ENCODE results near the gene GOLGA8S.
"Not testable (repeated sequence)": the region's sequence is repeated elsewhere in the genome, so short reads cannot be mapped to it uniquely, and the experiment has no call there.

The GOLGA8S gene, protein sequence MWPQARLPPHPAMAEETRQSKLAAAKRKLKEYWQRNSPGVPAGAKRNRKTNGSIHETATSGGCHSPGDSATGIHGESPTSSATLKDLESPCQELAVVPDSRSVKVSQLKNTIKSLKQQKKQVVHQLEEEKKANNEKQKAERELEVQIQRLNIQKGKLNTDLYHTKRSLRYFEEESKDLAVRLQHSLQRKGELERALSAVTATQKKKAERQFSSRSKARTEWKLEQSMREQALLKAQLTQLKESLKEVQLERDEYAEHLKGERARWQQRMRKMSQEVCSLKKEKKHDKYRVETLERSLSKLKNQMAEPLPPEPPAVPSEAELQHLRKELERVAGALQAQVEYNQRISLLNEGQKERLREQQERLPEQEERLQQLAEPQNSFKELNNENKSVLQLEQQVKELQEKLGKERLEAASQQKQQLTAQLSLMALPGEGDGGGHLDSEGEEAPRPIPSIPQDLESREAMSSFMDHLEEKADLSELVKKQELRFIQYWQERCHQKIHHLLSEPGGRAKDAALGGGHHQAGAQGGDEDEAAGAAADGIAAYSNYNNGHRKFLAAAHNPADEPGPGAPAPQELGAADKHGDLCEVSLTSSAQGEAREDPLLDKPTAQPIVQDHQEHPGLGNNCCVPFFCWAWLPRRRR

DNA sequence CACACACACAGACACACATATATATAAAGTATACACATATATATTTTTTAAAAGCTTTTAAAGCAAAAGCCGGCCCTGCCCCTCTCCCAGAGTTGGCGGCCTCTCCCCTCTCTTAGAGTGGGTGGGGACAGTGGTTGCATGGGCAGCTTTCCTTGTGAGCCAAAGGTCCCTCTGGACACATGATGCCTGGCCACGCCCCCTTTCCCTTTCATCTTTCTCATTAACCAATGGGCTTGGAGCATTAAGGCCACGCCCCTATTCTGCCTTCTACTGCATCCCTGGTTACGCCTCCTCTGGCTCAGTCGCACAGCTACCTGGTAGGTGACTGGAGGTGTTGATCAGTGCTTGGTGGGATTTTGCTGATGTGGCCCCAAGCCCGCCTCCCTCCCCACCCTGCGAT is at the start of gene GOLGA8S:
Gene GOLGA8S, plus strand, starts transcription at position 301 of the 400 bp plus-strand sequence. Its CDS starts 62 bp downstream, at position 363.
- DNase-seq; H3K27me3 ChIP-seq (replicated peaks); H3K4me3 ChIP-seq (ENCODE audit: low read depth, low read length); in situ Hi-C loops (cut with HindIII; ENCODE audit: low pct_ligation_motif_present, low sequenced_read_pairs); H3K36me3 ChIP-seq (replicated peaks); H3K27ac ChIP-seq: not testable (repeated sequence)

GRCh38 chr15:23304805-23305204 is 49.7 kb upstream of the GOLGA8S start:
- peak overlapping the region; percentile 3 for H3K4me3 ChIP-seq (ENCODE audit: low read depth, low read length)
- DNase-seq; H3K27ac ChIP-seq; in situ Hi-C loops (cut with HindIII; ENCODE audit: low pct_ligation_motif_present, low sequenced_read_pairs); H3K27me3 ChIP-seq (replicated peaks); H3K36me3 ChIP-seq (replicated peaks): not testable (repeated sequence)

GRCh38 chr15:23305921-23306320 is 48.6 kb upstream of the GOLGA8S start:
- H3K36me3 ChIP-seq (replicated peaks); H3K27me3 ChIP-seq (replicated peaks); H3K27ac ChIP-seq; H3K4me3 ChIP-seq (ENCODE audit: low read depth, low read length); DNase-seq; in situ Hi-C loops (cut with HindIII; ENCODE audit: low pct_ligation_motif_present, low sequenced_read_pairs): not testable (repeated sequence)

DNA sequence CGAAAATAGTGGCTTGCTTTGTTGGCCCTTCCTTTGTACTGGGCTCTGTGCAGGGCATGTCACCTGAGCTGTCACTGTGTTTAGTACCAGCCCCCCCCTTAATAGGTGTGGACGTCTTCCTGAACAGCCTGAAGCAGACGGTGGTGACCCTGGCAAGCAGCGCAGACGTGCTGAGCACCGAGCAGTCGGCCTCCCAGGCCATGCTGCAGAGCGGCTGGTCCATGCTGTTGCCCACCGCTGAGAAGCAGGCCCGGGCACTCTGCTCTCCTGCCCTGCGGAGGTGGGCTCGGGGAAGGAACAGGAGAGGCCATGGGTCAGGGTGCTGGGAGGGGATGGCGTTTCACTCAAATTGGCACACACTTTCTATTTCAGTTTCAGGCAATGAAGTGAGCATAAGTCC is 43.3 kb upstream of the GOLGA8S start:
- H3K27me3 ChIP-seq (replicated peaks); H3K27ac ChIP-seq; in situ Hi-C loops (cut with HindIII; ENCODE audit: low pct_ligation_motif_present, low sequenced_read_pairs); DNase-seq; H3K4me3 ChIP-seq (ENCODE audit: low read depth, low read length): not testable (repeated sequence)
- peaks cover 11% of the 10 kb centered on the region for H3K36me3 ChIP-seq (replicated peaks)

- H3K27me3 ChIP-seq (replicated peaks); in situ Hi-C loops (cut with HindIII; ENCODE audit: low pct_ligation_motif_present, low sequenced_read_pairs); H3K27ac ChIP-seq; H3K36me3 ChIP-seq (replicated peaks); H3K4me3 ChIP-seq (ENCODE audit: low read depth, low read length); DNase-seq: not testable (repeated sequence)
These were observed 20.5 kb upstream of the GOLGA8S start, which contains the start of gene GOLGA6L26 for GRCh38 chr15:23334096-23334495. GOLGA6L26 (minus strand) TSS chr15:23334196; CDS start chr15:23334135, 61 bp downstream.

- DNase-seq; H3K27me3 ChIP-seq (replicated peaks); H3K4me3 ChIP-seq (ENCODE audit: low read depth, low read length); H3K27ac ChIP-seq; H3K36me3 ChIP-seq (replicated peaks); in situ Hi-C loops (cut with HindIII; ENCODE audit: low pct_ligation_motif_present, low sequenced_read_pairs): not testable (repeated sequence)
These were observed 8.1 kb downstream of the GOLGA8S start for GRCh38 chr15:23362622-23363021.

- DNase-seq; H3K36me3 ChIP-seq (replicated peaks); H3K27ac ChIP-seq; H3K27me3 ChIP-seq (replicated peaks); H3K4me3 ChIP-seq (ENCODE audit: low read depth, low read length); in situ Hi-C loops (cut with HindIII; ENCODE audit: low pct_ligation_motif_present, low sequenced_read_pairs): not testable (repeated sequence)
These were observed 9.7 kb downstream of the GOLGA8S start for GRCh38 chr15:23364261-23364660.

DNA sequence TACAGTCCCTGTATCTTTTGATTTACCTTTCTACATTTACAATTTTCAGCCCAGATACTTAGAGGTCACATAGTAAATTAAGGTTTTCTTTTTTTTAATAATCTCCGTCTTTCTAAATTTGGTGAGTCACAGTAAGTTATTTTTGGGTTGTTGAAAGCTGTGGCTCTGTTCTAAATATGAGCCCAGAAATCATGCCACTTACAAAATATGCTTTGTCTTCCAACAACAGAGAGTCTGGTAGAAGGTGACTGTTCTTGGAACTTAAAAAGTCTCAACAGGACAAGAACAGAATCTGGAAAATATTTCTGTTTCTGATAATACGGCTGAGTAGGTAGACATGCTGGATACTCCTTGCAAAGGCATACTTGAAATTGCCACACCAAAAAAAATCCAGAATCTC is 16.0 kb downstream of the GOLGA8S start:
- Histone ChIP-seq H3K27me3 (replicated peaks) (no peaks in the 10 kb centered on the region), H3K27ac (no peak overlapping the region), H3K4me3 (ENCODE audit: low read depth, low read length) (no peak overlapping the region), H3K36me3 (replicated peaks) (no peaks in the 10 kb centered on the region)
- no peak for DNase-seq
- TF ChIP-seq CTCF (IDR thresholded peaks at IDR 0.05; ENCODE audit: low read depth, low read length, missing control alignments): no peak
- in situ Hi-C loops (cut with HindIII; ENCODE audit: low pct_ligation_motif_present, low sequenced_read_pairs): no loop called here

GRCh38 chr15:23371134-23371533 is 16.6 kb downstream of the GOLGA8S start:
- H3K36me3 ChIP-seq (replicated peaks); DNase-seq; H3K27ac ChIP-seq; in situ Hi-C loops (cut with HindIII; ENCODE audit: low pct_ligation_motif_present, low sequenced_read_pairs); H3K27me3 ChIP-seq (replicated peaks); H3K4me3 ChIP-seq (ENCODE audit: low read depth, low read length): not testable (repeated sequence)

GRCh38 chr15:23371868-23372267 is 17.3 kb downstream of the GOLGA8S start:
- in situ Hi-C loops (cut with HindIII; ENCODE audit: low pct_ligation_motif_present, low sequenced_read_pairs); H3K36me3 ChIP-seq (replicated peaks); DNase-seq; H3K27me3 ChIP-seq (replicated peaks); H3K4me3 ChIP-seq (ENCODE audit: low read depth, low read length); H3K27ac ChIP-seq: not testable (repeated sequence)

Measured in brain microvascular endothelial cell (primary cell).